K562 (cell line): Measurements from ENCODE around the gene KRTAP21-3. TPM values are rescaled to one million over a fixed set of nuclear protein-coding genes. Genes with fewer than 3 reads are reported as not detected.

ENCODE experiments used
- ATAC-seq: fragments of 200-7000 bp; cut with Tn5 transposase; 3 replicates; pipeline ENCODE4 v1.9.1; 2020; ENCODE audit warnings: moderate library complexity
- Bru-seq: library from RNA; stranded (reverse); fragments of 400-500 nt; gene quantifications from one replicate; lab custom pipeline; 2021; lab: Mats Ljungman, UMichigan
- BruChase-seq, 2 experiments: library from RNA; stranded (reverse); fragments of 400-500 nt; gene quantifications; one replicate each; lab custom pipeline; 2021; lab: Mats Ljungman, UMichigan
- BruUV-seq: library from RNA; stranded (reverse); fragments of 400-500 nt; replicated peaks from 2 replicates; lab custom pipeline; 2021; lab: Mats Ljungman, UMichigan
- CTCF ChIA-PET: fragments of 300-600 bp; formaldehyde crosslinking; extraction: SDS; loops from one replicate; lab custom pipeline; 2021; ENCODE audit warnings: low intra/inter-chr PET ratio; lab: Yijun Ruan, JAX
- POLR2A ChIA-PET: fragments of 300-600, 350-650 bp; sonication (Branson Sonifier 250); formaldehyde crosslinking; extraction: SDS; loops from one replicate; lab custom pipeline; 2021; ENCODE audit warnings: antibody characterized with exemption, inconsistent platforms; lab: Yijun Ruan, JAX
- DNase-seq, 4 experiments: peaks; one replicate each; pipeline versions ENCODE4 v3.0.0 to v3.0.0-alpha.2; 2011 to 2018; ENCODE audit warnings: low spot score in 3 of 4, mixed read lengths in 3 of 4; ENCODE audit errors: extremely low read depth in 1 of 4
- FAIRE-seq: peaks from 2 replicates; lab custom pipeline; 2011; peaks lifted over from hg19 to GRCh38; lab: Jason Lieb, UNC
- H2AFZ ChIP-seq: 2 replicates; pipeline ENCODE4 v1.6.0; 2011; ENCODE audit warnings: low read depth, low read length, control low read depth, inconsistent platforms
- H3K27ac ChIP-seq: fragments of 200-600 bp; 3 replicates; pipeline ENCODE4 v1.8.0; 2011; ENCODE audit warnings: low read depth, mild to moderate bottlenecking, control low read depth, inconsistent platforms, low read length, moderate library complexity, mixed read lengths; ENCODE audit errors: extremely low read depth
- H3K27me3 ChIP-seq, 2 experiments: fragments of 300-600 bp in 1 of 2; 2 replicates in 1 of 2; 3 replicates in 1 of 2; pipeline versions ENCODE4 v1.6.0 to v1.8.0; 2011; ENCODE audit warnings: inconsistent platforms in 2 of 2, low read length in 2 of 2, mild to moderate bottlenecking in 1 of 2, mixed read lengths in 1 of 2, moderate library complexity in 1 of 2; ENCODE audit not compliant: control insufficient read depth in 2 of 2, insufficient read depth in 2 of 2
- H3K36me3 ChIP-seq: fragments of 300-600 bp; 3 replicates; pipeline ENCODE4 v1.8.0; 2011; ENCODE audit warnings: mild to moderate bottlenecking, low read length, inconsistent platforms; ENCODE audit not compliant: control insufficient read depth, insufficient read depth
- H3K4me1 ChIP-seq, 2 experiments: fragments of 200-600 bp in 1 of 2; replicated peaks in 1 of 2; 2 replicates in 1 of 2; 3 replicates in 1 of 2; pipeline versions ENCODE4 v1.5.1 to v1.8.0; 2011; ENCODE audit warnings: inconsistent platforms in 2 of 2, low read length in 2 of 2, mild to moderate bottlenecking in 1 of 2, mixed read lengths in 1 of 2, moderate library complexity in 1 of 2; ENCODE audit not compliant: control insufficient read depth in 2 of 2, insufficient read depth in 2 of 2
- H3K4me2 ChIP-seq: 2 replicates; pipeline ENCODE4 v1.6.1; 2011; ENCODE audit warnings: low read length, control low read depth, inconsistent platforms, mixed read lengths; ENCODE audit not compliant: insufficient read depth
- H3K4me3 ChIP-seq: fragments of 200-600 bp; sonication (generic), shearing (Covaris generic); 2 replicates; pipeline ENCODE4 v1.5.1; 2016; ENCODE audit warnings: control low read depth, inconsistent platforms
- H3K79me2 ChIP-seq: fragments of 200-600 bp; 3 replicates; pipeline ENCODE4 v1.8.0; 2011; ENCODE audit warnings: low read length, inconsistent platforms; ENCODE audit not compliant: control insufficient read depth, insufficient read depth
- H3K9ac ChIP-seq, 2 experiments: 2 replicates each; pipeline versions ENCODE4 v1.6.0 to v1.6.1; 2011; ENCODE audit warnings: low read depth in 2 of 2, low read length in 2 of 2, control low read depth in 1 of 2, inconsistent platforms in 1 of 2, mild to moderate bottlenecking in 1 of 2, mixed read lengths in 1 of 2; ENCODE audit not compliant: insufficient read depth in 1 of 2
- H3K9me1 ChIP-seq: one replicate; pipeline ENCODE4 v1.6.0; 2011; ENCODE audit warnings: inconsistent platforms, mild to moderate bottlenecking, low read length, moderate library complexity; ENCODE audit not compliant: control insufficient read depth, insufficient read depth
- H3K9me3 ChIP-seq: replicated peaks from 2 replicates; pipeline ENCODE4 v1.5.1; 2011; ENCODE audit warnings: low read depth, low read length, inconsistent platforms; ENCODE audit not compliant: control insufficient read depth, insufficient read depth
- H4K20me1 ChIP-seq: replicated peaks from 2 replicates; pipeline ENCODE4 v1.6.1; 2011; ENCODE audit warnings: low read length, inconsistent platforms, mixed read lengths; ENCODE audit not compliant: control insufficient read depth, insufficient read depth
- ARHGAP35 ChIP-seq: fragments of 450-650 bp; IDR thresholded peaks from 2 replicates; pipeline ENCODE4 v1.6.1; 2018; ENCODE audit not compliant: partially characterized antibody
- RBM22 ChIP-seq: fragments of 200-400 bp; formaldehyde crosslinking; IDR thresholded peaks from 2 replicates; pipeline ENCODE4 v1.6.1; 2018; ENCODE audit warnings: low read length, low read depth; ENCODE audit not compliant: poor library complexity, severe bottlenecking
- RNF2 ChIP-seq: sonication (generic); IDR thresholded peaks from 2 replicates; pipeline ENCODE4 v1.6.1; 2016
- TARDBP ChIP-seq: fragments of 450-650 bp; IDR thresholded peaks from 2 replicates; pipeline ENCODE4 v1.6.1; 2016
- WGBS: fragments of 100-300 bp; shearing (Covaris generic); methylation state at CpG from one replicate; pipeline ENCODE4 v1.1.6; 2016; ENCODE audit warnings: low coverage, mixed read lengths; ENCODE audit not compliant: insufficient coverage; ENCODE audit errors: missing lambda C conversion rate; 5-methylcytosine and 5-hydroxymethylcytosine counted together
- in situ Hi-C: fragments of 300-500 bp; cut with MboI; formaldehyde crosslinking; loops from 4 replicates; pipeline ENCODE4 v1.15.0; 2018; ENCODE audit warnings: inconsistent platforms, mixed read lengths
- intact Hi-C: fragments of 100-400 bp; cut with micrococcal nuclease; formaldehyde crosslinking; loops from 2 replicates; pipeline ENCODE4 v1.14.2; 2022
- long read RNA-seq, 3 experiments: library from polyadenylated mRNA in 2 of 3; library from RNA in 1 of 3; unstranded in 2 of 3; stranded (forward) in 1 of 3; transcript quantifications; one replicate each; pipeline ENCODE4 v2.0.0, GENCODE V29; 2019 to 2022
- polyA minus RNA-seq, 3 experiments: library from RNA; depleted of rRNA, polyadenylated mRNA; stranded (reverse); fragments of >200 nt; gene quantifications; 2 replicates each; pipeline ENCODE4 v1.2.3, GENCODE V29; 2011
- polyA plus RNA-seq, 8 experiments: library from polyadenylated mRNA; depleted of rRNA in 4 of 8; stranded (reverse) in 5 of 8; unstranded in 3 of 8; fragments of >200 nt; fragmentation: Nextera tagmentation in 2 of 8; fragmentation: Illumina TruSeq in 1 of 8; extraction: Ambion mirVana in 2 of 8; extraction: Trizol in 1 of 8; gene quantifications; 2 replicates each; pipeline versions ENCODE4 v1.2.1 to v1.2.3, GENCODE V29; 2011 to 2014; ENCODE audit warnings: inconsistent platforms in 1 of 8, missing spikeins in 1 of 8
- total RNA-seq, 7 experiments: library from RNA; depleted of rRNA in 6 of 7; stranded (reverse); fragments of >200 nt in 6 of 7; fragmentation: Illumina TruSeq in 2 of 7; extraction: Trizol in 2 of 7; gene quantifications; 2 replicates each; pipeline versions ENCODE4 v1.2.1 to v1.2.3, GENCODE V29; 2011 to 2021; ENCODE audit warnings: low replicate concordance in 1 of 7
- TF ChIP-seq, protein P1 (sequence below): fragments of 200-600 bp; sonication (generic); IDR thresholded peaks from one replicate; pipeline ENCODE4 v1.6.1; 2012; ENCODE audit warnings: mild to moderate bottlenecking, low read depth, low read length, inconsistent platforms

Gene KRTAP21-3, protein sequence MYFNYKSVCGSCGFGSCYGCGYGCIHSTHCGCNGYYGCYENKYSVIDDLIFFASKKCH
- total RNA-seq (2011; cell fraction: chromatin; rRNA removed; ENCODE audit: low replicate concordance) = not detected in 2 replicates
- total RNA-seq (2011; cell fraction: nucleolus; rRNA removed) = not detected in 2 replicates
- not detected in 2 replicates for total RNA-seq (2011; cell fraction: nucleoplasm; rRNA removed)
- total RNA-seq (2014; rRNA removed) = not detected in 2 replicates
- total RNA-seq (2014; rRNA removed; fragmentation: Illumina TruSeq; extraction: Trizol) = not detected in 2 replicates
- total RNA-seq (2015; rRNA removed; fragmentation: Illumina TruSeq; extraction: Trizol) = not detected in 2 replicates
- not detected in 2 replicates for total RNA-seq (2021)
- not detected in 2 replicates for polyA plus RNA-seq (2011; rRNA removed)
- not detected in 2 replicates for polyA plus RNA-seq (2011; cell fraction: cytosol; rRNA removed)
- polyA plus RNA-seq (2011; cell fraction: nucleus; rRNA removed) = not detected in 2 replicates
- not detected in 2 replicates for polyA plus RNA-seq (2012)
- not detected in 2 replicates for polyA plus RNA-seq (2014; fragmentation: Illumina TruSeq; extraction: Trizol)
- not detected for polyA plus RNA-seq (2014; fragmentation: Nextera tagmentation; extraction: Ambion mirVana)
- not detected in 2 replicates for polyA plus RNA-seq (2014; rRNA removed)
- polyA minus RNA-seq (2011; rRNA and poly(A)+ RNA removed) = not detected in 2 replicates
- polyA minus RNA-seq (2011; cell fraction: cytosol; rRNA and poly(A)+ RNA removed) = not detected in 2 replicates
- not detected in 2 replicates for polyA minus RNA-seq (2011; cell fraction: nucleus; rRNA and poly(A)+ RNA removed)
- Bru-seq, nascent RNA = not detected
- BruChase-seq, experiment 1, labeled RNA remaining after a 2-hour chase = not detected
- not detected for BruChase-seq, experiment 2, labeled RNA remaining after a 6-hour chase
- long read RNA-seq, experiment 1 = 0 reads
- long read RNA-seq, experiment 2 = 0 reads
- long read RNA-seq, experiment 3 = 0 reads

DNA sequence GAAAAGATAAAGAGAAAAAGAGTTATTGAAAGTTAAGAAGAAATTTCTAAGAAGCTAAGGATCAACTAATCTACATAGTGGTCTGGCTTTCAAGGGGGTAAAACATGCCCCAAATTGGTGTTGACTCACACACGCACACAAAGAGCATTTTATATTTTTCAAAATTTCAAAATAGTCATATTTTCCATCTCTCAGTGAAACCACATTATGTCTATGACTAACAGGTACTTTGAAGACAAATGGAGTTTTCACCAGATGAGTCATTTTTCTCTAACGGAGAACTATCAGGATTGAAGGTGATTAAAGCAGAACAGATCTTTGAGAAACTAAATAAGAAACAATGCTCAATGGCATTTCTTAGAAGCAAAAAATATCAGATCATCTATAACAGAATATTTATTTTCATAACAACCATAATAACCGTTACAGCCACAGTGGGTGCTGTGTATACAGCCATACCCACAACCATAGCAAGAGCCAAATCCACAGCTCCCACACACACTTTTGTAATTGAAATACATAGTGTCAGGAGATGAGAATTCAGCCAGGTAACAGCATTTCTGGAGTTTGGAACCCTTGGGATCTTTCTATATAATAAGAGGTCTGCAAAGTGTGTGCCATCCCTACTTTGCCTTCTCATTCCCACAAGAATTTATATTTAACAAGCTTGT is at the start of gene KRTAP21-3:
KRTAP21-3 (minus strand) TSS at position 539 of the 671 bp plus-strand sequence; CDS start at position 521, 18 bp downstream.
- DNase-seq (no peak), FAIRE-seq (no peak), ATAC-seq (no peak)
- H3K9ac ChIP-seq = no peak within 1 kb of the TSS
- no TSS peak for BruUV-seq
- in situ Hi-C loops = no loop called here
- 0% methylated on average over 3 of the region's 3 CpGs for WGBS
- H3K4me2 ChIP-seq = no peak within 1 kb of the TSS
- CTCF ChIA-PET = no interaction called here
- intact Hi-C loops = no loop called here
- H3K36me3 ChIP-seq = no peaks in the 10 kb centered on the region
- POLR2A ChIA-PET = interaction anchor here (0.6 kb wide), 1 partner anchor 304 kb away, joined by 3 read pairs; no protein-coding TSS in a partner anchor
- H3K9me3 ChIP-seq = no peaks in the 10 kb centered on the region
- no peak within 1 kb of the TSS for H3K4me3 ChIP-seq
- H4K20me1 ChIP-seq = no peaks in the 10 kb centered on the region
- H2AFZ ChIP-seq = no peak within 1 kb of the TSS
- H3K27ac ChIP-seq = no peak within 1 kb of the TSS
- H3K79me2 ChIP-seq = no peaks in the 10 kb centered on the region
- no peaks in the 10 kb centered on the region for H3K27me3 ChIP-seq
- no peaks in the 10 kb centered on the region for H3K4me1 ChIP-seq
- no peak for TF ChIP-seq TARDBP
- no peak for TF ChIP-seq RBM22
- TF ChIP-seq RNF2 = no peak
- TF ChIP-seq, protein P1, sequence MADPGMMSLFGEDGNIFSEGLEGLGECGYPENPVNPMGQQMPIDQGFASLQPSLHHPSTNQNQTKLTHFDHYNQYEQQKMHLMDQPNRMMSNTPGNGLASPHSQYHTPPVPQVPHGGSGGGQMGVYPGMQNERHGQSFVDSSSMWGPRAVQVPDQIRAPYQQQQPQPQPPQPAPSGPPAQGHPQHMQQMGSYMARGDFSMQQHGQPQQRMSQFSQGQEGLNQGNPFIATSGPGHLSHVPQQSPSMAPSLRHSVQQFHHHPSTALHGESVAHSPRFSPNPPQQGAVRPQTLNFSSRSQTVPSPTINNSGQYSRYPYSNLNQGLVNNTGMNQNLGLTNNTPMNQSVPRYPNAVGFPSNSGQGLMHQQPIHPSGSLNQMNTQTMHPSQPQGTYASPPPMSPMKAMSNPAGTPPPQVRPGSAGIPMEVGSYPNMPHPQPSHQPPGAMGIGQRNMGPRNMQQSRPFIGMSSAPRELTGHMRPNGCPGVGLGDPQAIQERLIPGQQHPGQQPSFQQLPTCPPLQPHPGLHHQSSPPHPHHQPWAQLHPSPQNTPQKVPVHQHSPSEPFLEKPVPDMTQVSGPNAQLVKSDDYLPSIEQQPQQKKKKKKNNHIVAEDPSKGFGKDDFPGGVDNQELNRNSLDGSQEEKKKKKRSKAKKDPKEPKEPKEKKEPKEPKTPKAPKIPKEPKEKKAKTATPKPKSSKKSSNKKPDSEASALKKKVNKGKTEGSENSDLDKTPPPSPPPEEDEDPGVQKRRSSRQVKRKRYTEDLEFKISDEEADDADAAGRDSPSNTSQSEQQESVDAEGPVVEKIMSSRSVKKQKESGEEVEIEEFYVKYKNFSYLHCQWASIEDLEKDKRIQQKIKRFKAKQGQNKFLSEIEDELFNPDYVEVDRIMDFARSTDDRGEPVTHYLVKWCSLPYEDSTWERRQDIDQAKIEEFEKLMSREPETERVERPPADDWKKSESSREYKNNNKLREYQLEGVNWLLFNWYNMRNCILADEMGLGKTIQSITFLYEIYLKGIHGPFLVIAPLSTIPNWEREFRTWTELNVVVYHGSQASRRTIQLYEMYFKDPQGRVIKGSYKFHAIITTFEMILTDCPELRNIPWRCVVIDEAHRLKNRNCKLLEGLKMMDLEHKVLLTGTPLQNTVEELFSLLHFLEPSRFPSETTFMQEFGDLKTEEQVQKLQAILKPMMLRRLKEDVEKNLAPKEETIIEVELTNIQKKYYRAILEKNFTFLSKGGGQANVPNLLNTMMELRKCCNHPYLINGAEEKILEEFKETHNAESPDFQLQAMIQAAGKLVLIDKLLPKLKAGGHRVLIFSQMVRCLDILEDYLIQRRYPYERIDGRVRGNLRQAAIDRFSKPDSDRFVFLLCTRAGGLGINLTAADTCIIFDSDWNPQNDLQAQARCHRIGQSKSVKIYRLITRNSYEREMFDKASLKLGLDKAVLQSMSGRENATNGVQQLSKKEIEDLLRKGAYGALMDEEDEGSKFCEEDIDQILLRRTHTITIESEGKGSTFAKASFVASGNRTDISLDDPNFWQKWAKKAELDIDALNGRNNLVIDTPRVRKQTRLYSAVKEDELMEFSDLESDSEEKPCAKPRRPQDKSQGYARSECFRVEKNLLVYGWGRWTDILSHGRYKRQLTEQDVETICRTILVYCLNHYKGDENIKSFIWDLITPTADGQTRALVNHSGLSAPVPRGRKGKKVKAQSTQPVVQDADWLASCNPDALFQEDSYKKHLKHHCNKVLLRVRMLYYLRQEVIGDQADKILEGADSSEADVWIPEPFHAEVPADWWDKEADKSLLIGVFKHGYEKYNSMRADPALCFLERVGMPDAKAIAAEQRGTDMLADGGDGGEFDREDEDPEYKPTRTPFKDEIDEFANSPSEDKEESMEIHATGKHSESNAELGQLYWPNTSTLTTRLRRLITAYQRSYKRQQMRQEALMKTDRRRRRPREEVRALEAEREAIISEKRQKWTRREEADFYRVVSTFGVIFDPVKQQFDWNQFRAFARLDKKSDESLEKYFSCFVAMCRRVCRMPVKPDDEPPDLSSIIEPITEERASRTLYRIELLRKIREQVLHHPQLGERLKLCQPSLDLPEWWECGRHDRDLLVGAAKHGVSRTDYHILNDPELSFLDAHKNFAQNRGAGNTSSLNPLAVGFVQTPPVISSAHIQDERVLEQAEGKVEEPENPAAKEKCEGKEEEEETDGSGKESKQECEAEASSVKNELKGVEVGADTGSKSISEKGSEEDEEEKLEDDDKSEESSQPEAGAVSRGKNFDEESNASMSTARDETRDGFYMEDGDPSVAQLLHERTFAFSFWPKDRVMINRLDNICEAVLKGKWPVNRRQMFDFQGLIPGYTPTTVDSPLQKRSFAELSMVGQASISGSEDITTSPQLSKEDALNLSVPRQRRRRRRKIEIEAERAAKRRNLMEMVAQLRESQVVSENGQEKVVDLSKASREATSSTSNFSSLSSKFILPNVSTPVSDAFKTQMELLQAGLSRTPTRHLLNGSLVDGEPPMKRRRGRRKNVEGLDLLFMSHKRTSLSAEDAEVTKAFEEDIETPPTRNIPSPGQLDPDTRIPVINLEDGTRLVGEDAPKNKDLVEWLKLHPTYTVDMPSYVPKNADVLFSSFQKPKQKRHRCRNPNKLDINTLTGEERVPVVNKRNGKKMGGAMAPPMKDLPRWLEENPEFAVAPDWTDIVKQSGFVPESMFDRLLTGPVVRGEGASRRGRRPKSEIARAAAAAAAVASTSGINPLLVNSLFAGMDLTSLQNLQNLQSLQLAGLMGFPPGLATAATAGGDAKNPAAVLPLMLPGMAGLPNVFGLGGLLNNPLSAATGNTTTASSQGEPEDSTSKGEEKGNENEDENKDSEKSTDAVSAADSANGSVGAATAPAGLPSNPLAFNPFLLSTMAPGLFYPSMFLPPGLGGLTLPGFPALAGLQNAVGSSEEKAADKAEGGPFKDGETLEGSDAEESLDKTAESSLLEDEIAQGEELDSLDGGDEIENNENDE = no peak
- TF ChIP-seq ARHGAP35 = no peak
- H3K9me1 ChIP-seq = no peaks in the 10 kb centered on the region
